CD4-positive, alpha-beta T cell treated with Interleukin-21 for 1 hour (primary cell): ENCODE results near the gene NUP210.

ENCODE experiments used
- DNase-seq: peaks from one replicate; pipeline ENCODE4 v3.0.0-alpha.2; 2020

Gene NUP210

DNA sequence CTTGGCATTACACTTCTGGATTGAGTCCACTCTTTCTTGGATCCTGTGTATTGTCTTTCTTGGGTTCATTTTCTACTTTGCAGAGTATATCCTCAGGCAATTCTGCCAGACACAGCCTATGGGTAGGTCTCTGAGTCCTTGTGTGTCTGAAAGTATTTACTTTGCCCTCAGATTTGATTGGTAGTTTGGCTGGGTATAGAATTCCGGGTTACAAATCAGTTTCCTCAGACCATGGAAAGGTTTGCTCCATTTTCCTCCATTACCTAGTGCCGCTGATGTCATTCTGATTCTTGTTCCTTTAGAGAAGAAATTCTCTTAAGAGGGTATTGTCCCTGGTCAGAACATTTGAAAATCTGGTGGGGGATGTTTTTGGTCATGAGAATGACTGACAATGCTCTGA, 133.2 kb downstream of the NUP210 start:
- DNase-seq = no peak

DNA sequence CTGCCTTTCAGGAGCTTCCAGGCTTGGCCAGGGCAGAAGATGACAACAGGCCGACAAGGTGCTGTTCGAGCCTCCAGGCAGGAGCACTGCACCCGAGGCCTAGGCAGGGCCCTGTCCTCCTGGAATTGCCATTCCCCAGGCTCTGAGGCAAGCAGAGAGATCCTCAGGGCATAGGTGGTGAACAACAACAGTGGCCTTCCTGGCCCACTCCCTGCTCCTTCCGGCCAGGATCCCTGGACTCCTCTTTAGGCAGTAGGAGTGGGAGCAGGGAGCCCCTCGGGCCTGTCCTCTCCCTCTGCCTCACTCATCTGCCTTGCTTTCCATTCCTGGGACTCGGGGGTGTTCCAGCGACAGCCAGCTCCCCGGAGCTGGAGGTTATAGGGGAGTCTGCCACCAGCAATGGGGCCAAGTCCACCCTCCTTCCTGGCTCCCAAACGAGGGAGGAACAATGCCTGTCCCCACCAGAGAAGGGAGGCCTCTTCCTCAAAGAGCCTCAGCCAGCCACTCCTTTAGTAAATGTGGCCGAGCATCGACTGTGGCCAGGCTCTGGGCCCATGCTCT, 135.0 kb downstream of the NUP210 start:
- no peak for DNase-seq

DNA sequence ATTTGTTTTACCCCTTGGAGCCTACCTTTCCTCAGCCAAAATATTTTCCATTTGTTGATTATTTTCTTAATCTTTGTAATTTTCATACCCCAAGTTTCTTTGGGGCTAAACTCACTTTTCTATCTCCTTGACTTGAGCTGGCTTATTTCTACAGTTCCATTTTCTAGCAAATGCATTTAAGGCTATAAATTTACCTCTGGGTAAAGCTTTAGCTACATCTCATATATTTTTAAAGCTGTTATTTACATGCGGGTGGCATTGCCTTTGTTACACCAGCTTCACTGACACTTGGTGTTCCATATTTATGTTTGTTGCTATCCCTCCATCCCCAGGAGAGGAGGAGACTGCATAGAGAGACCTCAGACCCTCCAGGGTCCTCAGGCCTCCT, 136.3 kb downstream of the NUP210 start:
- DNase-seq = no peak

DNA sequence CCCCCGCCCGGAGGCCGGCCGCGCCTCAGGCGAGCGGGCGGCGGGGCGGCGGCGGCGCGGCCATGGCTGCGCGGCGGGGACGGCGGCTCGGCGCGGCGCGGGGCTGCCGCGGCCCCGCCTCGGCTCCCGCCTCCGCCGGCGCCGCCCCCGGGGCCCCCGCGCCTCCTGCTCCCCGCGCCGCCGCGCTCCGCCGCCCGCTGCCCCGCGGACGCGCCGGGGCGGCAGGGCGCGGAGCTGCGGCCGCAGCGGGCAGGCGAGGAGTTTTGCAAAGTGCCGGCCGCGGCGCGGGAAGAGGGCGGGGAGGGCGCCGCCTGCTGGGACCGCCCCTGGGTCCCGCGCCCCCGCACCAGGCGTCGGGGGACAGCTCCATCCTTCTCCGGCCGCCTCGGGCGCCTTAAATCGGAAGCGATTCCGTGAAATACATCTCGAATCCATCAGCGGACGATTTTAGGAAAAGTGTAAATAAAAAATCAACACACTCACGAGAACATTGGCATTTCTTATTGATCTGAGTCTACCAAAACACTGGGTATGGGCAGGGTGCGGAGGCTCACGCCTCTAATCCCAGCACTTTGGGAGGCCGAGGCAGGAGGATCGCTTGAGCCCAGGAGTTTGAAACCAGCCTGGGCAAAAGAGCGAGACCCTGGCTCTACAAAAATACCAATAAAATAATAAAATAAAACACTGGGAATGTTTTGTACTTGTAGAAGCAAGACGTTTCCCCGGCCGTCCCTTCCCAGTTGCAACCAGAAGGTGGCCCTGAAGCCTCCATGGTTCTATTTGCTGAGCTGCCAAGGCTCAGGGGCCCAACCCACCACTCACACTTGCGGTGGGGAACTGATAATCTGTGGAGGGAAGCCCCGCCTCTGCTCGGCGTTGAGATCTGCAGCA, 136.9 kb downstream of the NUP210 start:
- DNase-seq = no peak

DNA sequence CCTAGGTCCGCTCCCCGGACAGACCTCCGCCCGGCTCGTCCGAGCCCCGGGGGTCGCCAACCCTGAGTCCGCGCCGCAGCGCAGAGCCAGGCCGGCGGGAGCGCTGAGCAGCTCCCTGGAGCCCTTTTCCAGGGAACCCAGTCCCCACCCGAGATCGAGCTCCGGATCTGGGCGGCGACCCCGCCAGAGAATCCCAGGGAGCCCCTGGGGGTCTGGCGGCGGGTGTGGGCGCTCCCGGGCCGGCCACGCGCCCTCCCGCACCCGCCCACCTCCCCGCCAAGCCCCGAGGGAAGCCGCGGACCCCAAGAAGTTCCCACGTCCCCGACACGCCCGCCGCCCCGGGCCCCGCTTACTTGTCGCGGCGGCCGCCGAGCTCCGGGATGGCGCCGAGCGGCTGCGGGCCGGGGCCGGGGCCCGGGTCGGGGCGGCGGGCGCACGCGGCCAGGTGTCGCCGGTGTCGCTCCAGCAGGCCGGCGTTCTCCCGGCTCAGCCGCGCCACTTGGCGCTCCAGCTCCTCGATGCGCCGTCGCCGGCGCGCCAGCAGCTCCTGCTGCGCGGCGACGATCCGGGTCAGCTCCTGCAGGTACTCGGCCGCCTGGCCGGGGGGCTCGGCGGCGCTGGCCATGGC, 137.7 kb downstream of the NUP210 start:
- DNase-seq = no peak

DNA sequence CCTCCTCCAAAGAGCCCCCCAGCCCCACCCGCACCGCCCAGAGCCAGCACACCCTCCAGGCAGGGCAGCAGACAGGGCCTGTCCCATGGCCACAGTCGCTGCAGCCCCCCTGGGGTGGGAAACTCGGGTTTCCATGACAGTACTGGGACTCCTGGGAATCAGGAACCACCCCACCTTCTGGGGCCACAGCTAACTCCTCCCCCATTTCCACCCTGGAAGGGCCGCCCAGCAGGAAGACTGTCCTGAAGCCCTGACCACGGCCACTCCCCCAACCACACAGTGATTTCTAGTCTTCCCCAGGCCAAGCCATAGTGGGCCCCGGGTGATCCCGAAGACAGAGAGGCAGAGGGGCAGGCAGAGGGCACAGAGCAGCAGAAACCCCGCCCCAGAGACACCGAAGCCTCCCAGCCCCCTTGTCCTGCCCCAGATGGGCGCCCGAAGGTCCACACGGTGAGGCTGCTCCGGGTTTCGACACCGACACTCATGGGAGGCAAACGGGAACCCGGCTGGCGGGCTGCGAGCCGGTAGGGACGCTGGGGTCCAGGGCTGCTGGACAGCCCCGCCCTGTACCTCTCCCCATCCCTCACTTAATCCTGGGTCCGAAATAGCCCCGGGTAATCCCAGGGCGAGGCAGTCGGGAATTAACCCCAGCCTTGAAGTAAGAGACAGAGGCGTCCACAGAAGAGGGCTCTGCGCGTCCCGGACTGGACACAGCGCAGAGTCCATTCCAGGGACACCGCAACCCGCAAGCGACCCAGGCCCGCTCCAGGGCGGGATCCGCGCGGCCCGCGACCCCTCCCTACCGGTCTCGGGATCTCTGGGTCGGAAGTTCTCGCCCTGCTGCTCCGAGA, 138.4 kb downstream of the NUP210 start:
- DNase-seq = no peak

DNA sequence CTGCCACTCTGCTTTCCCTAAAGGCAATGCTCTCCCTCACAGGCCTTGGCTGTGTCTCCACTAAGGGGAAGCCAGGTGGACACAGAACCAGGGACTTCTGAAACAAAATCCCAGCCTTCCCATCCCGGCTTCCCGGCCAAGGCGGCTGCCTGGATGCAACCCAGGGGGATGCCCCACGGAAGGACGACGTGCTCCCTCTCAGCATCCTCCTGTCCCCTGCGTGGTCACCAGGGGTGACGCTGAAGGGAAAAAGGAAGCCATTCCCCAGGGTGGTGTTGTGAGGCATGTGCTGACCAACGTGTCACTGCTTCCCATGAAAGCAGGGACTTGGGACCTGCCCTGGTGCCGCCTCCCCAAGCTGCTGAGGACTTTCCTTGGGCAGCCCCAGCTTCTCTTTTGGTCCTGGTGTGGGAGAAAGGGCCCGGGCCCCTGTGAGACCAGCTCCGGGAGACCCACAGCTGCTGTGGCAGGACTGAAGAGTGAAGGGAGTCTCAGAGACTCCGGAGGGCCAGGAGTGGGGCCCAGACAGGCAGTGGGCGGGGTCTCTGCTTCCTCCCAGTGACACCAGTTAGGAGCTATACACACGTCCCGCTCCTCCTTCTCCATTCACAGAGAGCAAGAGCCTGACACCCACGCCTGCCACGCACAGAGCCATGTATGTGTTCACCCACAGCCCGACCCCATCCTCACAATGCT, 139.2 kb downstream of the NUP210 start:
- no peak for DNase-seq

DNA sequence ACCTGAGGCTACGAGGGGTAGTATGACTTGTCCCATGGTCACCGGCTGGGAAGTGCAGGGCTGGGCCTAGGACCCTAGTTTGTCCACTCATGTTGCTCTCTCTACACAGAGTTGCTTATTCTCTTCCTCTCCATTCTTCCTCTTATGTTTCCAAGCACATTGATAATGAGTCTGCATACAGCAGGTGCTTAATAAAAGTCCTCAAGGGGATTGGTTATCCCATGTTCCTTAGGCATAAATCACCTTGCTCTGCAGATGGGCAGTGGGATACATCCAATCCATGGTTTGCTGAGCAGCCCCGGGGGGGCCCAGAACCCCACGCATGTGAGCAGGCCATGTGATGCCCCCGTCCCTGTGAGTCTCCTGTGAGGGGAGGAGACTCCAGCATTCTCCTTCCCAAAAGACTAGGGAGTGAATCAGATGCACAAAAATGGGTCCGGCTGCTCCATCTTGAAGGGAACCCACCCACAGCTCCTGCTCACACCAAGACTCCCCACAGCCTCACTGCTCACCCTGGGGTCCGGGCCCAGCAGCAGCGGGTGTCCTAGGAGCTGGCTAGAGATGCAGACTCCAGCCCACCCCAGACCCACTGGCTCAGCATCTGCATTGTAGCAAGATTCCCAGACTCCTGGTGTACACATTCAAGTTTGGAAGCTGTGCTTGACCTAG, 139.9 kb downstream of the NUP210 start:
- DNase-seq = no peak

DNA sequence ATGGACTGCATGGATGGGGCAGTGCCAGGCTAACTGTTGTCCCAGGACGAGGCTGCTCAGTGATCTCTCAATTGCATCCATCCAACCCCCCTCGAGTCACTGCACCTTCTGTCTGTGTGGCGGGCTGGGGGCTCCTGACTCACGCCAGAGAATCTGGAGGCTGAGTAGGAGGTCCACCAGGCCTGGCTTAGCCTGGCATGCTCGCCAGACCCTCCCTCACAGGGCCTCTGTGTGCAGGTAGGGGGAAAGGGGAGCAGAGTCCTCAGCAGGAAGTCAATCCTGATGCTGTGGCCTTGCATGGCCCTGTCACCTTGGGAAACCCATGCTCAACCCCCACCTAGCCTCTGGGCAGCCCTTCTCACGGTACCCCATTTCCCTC, 140.6 kb downstream of the NUP210 start:
- no peak for DNase-seq

DNA sequence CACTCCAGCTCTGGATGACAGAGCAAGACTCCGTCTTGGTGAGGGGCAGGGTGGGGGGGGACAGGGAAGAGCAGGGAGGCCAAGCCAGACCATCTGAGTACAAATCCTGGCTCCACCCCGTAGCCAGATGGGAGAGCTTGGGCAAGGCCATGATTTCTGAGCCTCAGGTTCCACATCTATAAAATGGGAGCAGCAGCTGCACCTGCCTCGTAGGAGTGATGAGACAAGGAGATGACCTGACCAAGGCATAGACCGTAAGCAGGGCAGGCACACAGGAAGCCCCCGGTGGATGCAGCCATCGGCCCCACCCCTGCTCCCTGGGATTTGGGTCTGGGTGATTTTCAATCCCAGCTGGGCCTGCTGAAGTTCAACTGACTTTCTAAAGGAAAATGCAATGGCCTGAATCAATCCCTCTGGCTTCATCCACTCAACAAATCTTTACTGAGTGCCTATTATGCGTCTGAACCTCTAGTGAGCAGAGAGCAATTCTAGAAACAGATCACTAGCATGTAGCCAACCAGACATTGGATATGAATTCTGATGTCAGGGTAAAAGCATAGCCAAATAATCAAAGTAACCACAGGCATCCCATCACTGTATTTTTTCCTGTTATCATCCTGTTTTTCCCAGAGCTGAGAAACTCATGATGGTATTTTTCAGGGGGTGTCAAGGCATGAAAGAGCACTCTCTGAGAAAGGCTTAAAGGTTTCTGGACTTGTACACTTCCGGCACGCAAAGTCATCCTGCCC, 141.2 kb downstream of the NUP210 start:
- DNase-seq = no peak

DNA sequence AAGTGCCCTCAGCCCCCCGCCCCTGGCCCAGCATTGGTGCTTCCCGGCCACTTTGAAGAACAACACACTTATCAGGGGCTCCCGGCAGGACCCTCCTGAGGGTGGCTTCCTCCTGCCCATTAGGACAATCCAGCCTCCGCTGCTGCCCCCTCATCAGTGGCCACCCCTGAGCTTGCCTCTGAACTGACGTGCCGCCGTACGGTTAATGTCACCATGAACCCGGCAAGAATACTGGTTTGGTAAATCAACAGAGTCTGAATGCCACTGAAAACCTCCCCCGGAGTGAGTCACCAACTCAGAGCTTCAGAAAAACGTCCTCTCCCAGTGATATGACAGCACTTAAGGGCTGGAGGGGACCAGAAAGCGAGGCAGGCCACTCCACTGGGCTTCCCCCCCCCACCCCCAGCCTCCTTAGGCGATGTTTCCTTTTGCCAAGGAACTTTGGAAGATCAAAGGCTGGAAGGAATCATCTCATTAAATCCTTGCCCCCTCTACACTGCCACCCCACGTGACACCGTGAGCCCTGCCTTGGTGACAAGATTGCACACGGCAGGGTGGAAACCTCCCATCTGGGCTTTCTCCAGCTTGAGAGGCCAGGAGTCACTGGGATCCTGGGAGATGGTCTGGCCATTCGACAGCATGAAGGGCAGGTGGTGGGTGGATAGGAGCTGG, 142.1 kb downstream of the NUP210 start:
- no peak for DNase-seq

DNA sequence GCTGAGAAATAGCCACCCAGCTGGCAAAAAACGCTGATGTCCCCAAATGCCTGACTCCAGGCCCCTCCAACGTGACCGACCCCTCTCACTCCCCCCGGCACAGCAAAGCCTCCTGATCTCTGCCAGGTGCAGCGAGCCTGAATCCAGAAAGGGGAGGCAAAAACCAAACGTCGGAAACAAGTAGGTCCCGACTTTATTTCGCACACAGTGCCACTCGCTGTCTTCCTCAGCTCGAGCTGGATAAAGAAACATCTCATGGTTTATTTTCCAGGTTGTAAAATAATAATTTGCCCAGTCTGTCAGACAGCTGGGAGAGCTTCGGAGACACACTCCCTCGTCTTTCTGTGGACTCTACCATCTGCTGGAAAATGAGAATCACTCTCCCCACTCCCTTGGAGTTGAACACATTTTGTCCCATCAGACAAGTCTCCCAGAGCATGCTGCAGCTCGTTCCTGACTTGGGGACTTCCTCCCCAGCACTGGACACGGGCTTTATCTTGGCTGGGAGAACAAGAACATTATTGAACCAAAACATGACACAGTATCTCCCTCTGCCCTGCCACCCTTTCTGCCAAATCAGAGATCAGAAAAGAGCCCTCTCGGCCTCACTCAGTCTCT, 142.8 kb downstream of the NUP210 start:
- no peak for DNase-seq

DNA sequence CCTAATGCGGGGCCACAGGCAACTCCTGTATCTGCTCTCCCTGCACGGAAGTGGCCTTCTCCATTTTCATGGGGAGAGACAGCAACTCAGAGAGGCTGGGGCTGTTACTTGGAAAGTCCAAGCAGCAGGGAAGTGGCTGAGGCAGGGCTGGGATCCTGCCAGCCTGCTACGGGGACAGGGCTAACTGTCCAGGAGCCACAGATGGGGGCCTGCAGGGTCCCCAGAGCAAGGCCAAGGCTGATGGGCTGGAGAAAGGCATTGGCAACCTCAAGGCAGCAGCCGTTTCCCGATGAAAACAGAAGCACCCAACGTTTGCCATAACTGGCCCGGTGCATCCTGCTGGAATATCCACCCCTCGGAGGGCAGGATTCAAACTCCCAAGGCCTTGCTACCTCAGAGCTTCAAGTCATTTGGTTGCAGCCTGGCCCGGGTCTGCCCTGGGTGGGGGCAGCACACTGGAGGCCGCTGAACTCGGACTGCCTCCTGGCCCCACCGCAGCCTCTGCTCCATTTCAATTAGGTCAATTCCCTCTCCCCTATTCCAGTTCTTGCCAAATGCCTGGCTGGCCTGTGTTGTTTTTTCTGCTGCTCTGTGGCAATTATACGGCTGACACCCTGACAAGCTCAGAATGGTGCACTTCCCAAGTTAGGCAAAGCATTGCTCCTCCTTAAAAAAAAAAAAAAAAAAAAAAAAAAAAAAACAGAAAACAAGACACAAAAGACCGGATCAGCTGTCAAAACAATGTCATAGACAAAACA, 143.5 kb downstream of the NUP210 start:
- no peak for DNase-seq

DNA sequence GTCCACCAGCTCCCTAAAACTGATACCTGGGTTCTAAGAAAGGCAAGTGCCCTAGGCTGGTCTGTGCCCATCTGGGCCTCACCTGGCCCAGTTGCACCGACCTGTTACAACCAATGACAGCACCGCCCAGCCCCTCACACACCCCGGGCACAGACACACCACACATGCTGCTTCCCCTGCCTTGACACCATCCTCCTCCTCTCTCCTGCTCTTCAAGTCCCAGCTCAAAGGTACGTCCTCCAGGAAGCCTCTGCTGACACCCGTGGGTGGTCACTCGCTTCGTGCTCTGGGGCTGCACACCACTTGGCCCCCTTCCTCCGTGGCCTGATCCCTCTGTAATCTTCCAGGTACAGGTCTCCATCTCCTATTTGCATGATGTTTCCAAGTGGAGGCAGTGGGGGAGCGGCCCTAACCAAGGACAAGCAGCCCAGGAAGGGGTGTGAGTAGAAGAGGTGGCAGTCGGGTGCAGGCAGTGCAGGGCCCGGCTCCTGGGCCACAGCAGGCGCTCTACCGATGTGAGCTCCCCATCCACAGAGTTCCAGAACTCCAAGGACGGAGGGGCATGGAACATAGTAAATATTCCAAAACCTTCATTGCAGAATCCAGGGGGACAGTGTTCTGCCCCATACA, 144.6 kb downstream of the NUP210 start:
- no peak for DNase-seq

DNA sequence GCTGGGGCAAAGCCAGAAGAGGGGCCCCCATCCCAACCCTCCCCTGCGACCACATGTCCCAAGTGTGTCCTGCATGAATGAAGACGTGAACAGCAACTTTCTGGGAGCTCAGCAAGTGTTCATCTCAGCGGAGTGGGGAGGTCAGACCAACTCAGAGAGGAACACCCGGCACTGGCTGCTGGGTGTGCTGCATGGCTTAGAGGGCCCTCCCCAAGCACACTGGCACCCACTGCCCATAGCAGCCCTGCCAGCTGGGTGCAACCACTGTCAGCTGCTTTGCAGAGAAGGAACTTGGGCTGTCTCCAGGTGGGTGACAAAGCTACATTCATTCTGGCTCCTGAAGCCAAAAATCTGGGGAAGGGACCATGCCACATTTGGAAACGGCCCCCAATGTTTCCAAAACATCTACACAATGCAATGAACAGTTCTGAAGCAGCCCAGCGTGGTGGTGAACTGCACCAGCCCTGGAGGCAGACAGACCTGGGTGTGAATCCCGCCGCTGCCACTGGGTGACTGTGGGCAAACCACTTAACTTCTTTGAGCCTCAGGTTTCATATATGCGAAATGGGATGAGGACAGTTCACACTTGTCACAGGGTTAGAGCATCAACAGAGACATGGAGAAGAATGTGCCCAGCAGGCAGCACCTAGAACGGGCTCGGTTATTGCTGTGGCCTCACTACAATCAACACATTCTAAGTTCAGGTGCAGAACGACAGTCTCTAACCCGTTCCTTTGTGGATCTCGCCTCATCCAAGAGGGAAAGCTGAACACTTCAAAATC, 145.4 kb downstream of the NUP210 start:
- DNase-seq = no peak

DNA sequence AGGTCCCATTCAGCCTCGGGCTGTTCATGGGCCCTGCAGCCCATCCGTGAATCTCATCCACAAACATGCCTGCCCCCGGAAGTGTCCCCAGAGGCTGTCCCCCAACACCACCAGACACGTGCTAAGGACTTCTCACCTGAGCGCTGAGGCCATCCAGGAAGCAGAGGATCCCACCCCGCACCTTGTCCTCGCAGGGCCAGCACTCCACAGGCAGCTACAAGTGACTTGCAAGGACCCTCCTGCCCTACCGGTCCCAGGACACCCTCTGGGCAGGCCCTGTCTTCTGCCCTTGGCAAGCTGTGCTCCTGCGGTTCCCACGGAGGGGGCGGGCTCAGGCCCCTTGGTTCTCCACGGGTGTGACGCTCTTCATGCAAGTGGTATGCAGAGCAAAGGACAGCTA, 146.0 kb downstream of the NUP210 start:
- no peak for DNase-seq

DNA sequence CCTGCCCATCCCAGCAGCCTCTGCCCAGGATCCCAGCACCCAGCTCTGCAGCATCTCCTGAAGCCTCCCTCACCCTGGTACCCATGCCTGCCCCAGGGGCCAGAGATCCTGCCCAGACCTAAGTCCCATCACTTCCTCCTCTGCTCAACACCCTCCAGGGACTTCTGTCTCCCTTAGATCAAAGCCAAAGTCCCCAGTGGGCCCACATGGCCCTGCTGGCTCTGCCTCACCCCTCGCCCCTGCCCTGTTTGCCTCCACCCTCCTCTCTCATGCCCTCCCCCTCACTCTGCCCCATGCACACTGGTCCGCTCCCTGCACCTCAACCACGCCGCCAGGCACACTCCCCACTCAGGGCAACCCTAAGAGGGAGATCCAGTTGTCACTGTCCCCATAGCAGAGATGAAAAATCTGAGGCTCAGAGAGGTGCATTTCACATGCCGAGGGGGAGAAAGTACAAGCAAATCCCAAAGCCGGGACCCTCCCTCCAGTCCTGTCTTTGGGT, 146.5 kb downstream of the NUP210 start:
- no peak for DNase-seq
